Muscle of arm (tissue), 12 donors: ENCODE measurements around the gene HTR6. TPM values are rescaled to one million over a fixed set of nuclear protein-coding genes. Genes with fewer than 3 reads are reported as not detected.
A peak's percentile ranks its signal among the peaks of the same experiment; 100 is the strongest.
"Not testable (repeated sequence)": the region's sequence is repeated elsewhere in the genome, so short reads cannot be mapped to it uniquely, and the experiment has no call there.

Source experiments
- DNase-seq: peaks from one replicate; pipeline ENCODE4 v3.0.0-alpha.2; 2013
- polyA plus RNA-seq, 12 donors: library from polyadenylated mRNA; unstranded; fragments of 120-200 nt; gene quantifications; one replicate each; pipeline ENCODE4 v1.2.1, GENCODE V29; 2013; ENCODE audit not compliant: insufficient read length in 12 of 12

HTR6 gene
- polyA plus RNA-seq, 12 donors: not detected

- no peak for DNase-seq
Measured at GRCh38 chr1:19637606-19638005, 27.1 kb upstream of the HTR6 start.

- DNase-seq: not testable (repeated sequence)
Measured at GRCh38 chr1:19639228-19639627, 25.4 kb upstream of the HTR6 start.

GRCh38 chr1:19639999-19640362 is 24.7 kb upstream of the HTR6 start:
- DNase-seq: no peak

GRCh38 chr1:19640363-19641316 is 24.0 kb upstream of the HTR6 start:
- no peak for DNase-seq

GRCh38 chr1:19643121-19643520 is 21.6 kb upstream of the HTR6 start:
- no peak for DNase-seq

GRCh38 chr1:19643602-19644394 is 20.9 kb upstream of the HTR6 start, which contains the start of gene NBL1:
Gene NBL1 (plus strand): TSS chr1:19644311. CDS start chr1:19655031, 10,720 bp downstream.
- DNase-seq: peak; percentile 66

GRCh38 chr1:19644395-19644680 is 20.3 kb upstream of the HTR6 start:
- no peak for DNase-seq

- DNase-seq: no peak
Measured at GRCh38 chr1:19644681-19645410, 19.8 kb upstream of the HTR6 start.

GRCh38 chr1:19645411-19646251 is 19.0 kb upstream of the HTR6 start:
- no peak for DNase-seq

- no peak for DNase-seq
Measured at GRCh38 chr1:19646377-19647319, 18.0 kb upstream of the HTR6 start.

GRCh38 chr1:19647643-19648042 is 17.0 kb upstream of the HTR6 start:
- no peak for DNase-seq

GRCh38 chr1:19648239-19648638 is 16.4 kb upstream of the HTR6 start:
- no peak for DNase-seq

GRCh38 chr1:19648689-19649088 is 16.0 kb upstream of the HTR6 start:
- no peak for DNase-seq

- no peak for DNase-seq
Measured at GRCh38 chr1:19650416-19651140, 14.1 kb upstream of the HTR6 start.

GRCh38 chr1:19651141-19651737 is 13.4 kb upstream of the HTR6 start:
- DNase-seq: peak; percentile 60

- no peak for DNase-seq
Measured at GRCh38 chr1:19654386-19654785, 10.3 kb upstream of the HTR6 start.

- no peak for DNase-seq
Measured at GRCh38 chr1:19654886-19655717, 9.6 kb upstream of the HTR6 start.

- DNase-seq: no peak
Measured at GRCh38 chr1:19655718-19656080, 9.0 kb upstream of the HTR6 start.
